Peyer's patch (tissue), 4 donors: Measurements from ENCODE around the gene MAP2K7.
"Not testable (repeated sequence)": the region's sequence is repeated elsewhere in the genome, so short reads cannot be mapped to it uniquely, and the experiment has no call there.

Source experiments
- CTCF ChIP-seq, 6 experiments: fragments of 450-650 bp in 4 of 6; fragments of 200-600 bp in 2 of 6; sonication (generic) in 1 of 6; IDR thresholded peaks; one replicate each; pipeline ENCODE4 v1.5.1; 2017 to 2019; ENCODE audit warnings: antibody characterized with exemption in 6 of 6, mild to moderate bottlenecking in 3 of 6, moderate library complexity in 1 of 6
- POLR2A ChIP-seq, 2 donors: fragments of 450-650 bp; IDR thresholded peaks; one replicate each; pipeline ENCODE4 v1.5.1; 2017; ENCODE audit warnings: antibody characterized with exemption in 2 of 2, mild to moderate bottlenecking in 2 of 2, moderate library complexity in 2 of 2

- not testable (repeated sequence) for TF ChIP-seq CTCF, POLR2A (IDR thresholded peaks at IDR 0.05)
Measured at GRCh38 chr19:7930030-7930429, 26.4 kb downstream of the MAP2K7 start.
